Measurements from ENCODE around the gene RPP30.
A peak's percentile ranks its signal among the peaks of the same experiment; 100 is the strongest.
"Not testable (repeated sequence)": the region's sequence is repeated elsewhere in the genome, so short reads cannot be mapped to it uniquely, and the experiment has no call there.

RPP30 gene

DNA sequence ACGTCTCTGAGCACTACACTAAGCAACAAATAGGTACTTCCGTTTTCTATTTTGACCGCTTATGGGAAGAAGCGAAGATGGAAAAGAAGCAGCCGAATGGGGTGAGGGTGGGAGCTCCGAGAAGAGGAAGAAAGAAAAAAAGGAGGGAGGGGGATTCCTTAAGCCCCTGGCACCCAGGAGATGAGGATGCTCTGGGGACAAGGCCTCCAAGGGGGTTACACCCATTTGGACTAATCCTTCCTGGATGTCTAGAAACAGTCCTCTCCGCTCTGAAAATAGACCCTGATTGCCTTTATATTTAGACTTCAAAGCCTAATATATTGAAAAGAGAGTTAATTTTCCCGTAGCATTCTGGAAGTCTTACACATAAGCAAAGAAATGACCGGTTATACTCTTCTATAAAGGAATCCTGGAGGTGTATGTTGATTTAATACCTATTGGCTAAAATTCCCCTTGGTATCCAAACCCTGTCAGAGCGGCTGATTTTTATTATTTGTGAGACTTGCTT is 13.3 kb upstream of the RPP30 start:
- Mint-ChIP-seq H3K9me3 (no peaks in the 10 kb centered on the region), H3K4me3 (peak overlapping the region; percentile 80), H3K27ac (no peak overlapping the region), H3K27me3 (peaks cover 72% of the 10 kb centered on the region), H3K36me3 (ENCODE audit: low read depth) (no peaks in the 10 kb centered on the region), H3K4me1 (ENCODE audit: low read depth) (peaks cover 19% of the 10 kb centered on the region)

DNA sequence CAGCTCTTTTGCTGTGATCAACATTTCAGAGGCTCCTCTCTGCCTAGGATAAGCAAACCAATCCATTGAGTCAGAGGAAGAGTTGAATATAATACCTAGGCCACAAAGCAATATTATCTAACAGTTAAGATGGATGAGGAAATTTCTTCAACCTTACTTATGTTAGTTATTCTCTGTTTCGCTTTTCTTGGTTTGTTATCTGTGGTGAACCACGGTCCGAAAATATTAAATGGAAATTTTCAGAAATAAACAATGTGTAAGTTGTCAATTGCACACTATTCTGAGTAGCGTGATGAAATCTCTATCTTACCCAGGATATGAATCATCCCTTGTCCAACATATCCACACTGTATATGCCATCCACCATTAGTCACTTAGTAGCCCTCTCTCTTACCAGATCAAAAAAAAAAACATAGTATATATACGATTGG is 12.4 kb upstream of the RPP30 start:
- no peaks in the 10 kb centered on the region for H3K36me3 Mint-ChIP-seq (ENCODE audit: low read depth)
- H3K27me3 Mint-ChIP-seq = peaks cover 69% of the 10 kb centered on the region
- no peak overlapping the region for H3K4me3 Mint-ChIP-seq
- no peak overlapping the region for H3K27ac Mint-ChIP-seq
- no peaks in the 10 kb centered on the region for H3K9me3 Mint-ChIP-seq
- H3K4me1 Mint-ChIP-seq (ENCODE audit: low read depth) = peaks cover 19% of the 10 kb centered on the region

DNA sequence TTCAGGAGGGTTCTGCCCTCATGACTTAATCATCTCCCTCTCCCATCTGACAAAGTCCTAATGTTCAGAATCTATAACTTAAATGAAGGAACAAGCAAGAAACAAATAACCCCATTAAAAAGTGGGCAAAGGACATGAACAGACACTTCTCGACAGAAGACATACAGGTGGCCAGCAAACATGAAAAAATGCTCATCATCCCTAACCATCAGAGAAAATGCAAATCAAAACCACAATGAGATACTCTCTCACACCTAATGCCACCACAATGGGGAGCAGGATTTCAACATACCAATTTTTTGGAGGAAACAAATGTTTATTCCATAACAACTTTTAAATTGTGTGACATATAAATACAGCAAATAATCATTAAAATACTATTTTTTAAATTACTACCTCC is 11.0 kb upstream of the RPP30 start:
- Mint-ChIP-seq H3K27me3 (peaks cover 65% of the 10 kb centered on the region), H3K4me3 (no peak overlapping the region), H3K4me1 (ENCODE audit: low read depth) (peaks cover 19% of the 10 kb centered on the region), H3K36me3 (ENCODE audit: low read depth) (no peaks in the 10 kb centered on the region), H3K27ac (no peak overlapping the region), H3K9me3 (no peaks in the 10 kb centered on the region)

DNA sequence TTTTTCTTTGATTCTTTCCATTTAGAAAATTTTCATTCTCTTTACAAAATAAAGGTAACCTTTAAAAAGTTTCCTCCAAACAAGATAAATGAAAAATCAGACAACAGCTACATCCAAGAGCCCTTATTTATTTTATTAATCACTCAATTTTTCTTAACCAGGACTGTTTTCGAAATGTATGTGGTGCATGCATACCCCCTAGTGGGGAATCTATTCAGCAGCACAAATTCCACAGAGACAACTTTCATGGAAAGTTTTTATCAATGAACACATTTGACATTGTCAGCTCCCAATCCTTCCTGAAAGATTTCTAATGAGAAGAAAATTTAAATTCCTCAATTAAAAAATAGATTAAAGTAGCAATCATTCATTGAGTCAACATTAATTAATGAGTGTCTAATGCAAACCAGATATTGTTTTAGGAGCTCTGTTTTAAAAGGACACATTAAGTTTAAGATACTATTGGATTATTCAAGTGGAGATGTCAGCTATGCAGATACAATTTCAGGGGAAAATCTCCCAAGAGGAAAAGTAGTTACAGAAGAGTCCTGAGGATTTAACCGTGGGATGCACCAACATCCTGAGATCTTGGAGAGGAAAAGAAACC is 8.8 kb upstream of the RPP30 start:
- no peak overlapping the region for H3K27ac Mint-ChIP-seq
- H3K27me3 Mint-ChIP-seq = peaks cover 68% of the 10 kb centered on the region
- H3K4me3 Mint-ChIP-seq = no peak overlapping the region
- H3K36me3 Mint-ChIP-seq (ENCODE audit: low read depth) = no peaks in the 10 kb centered on the region
- H3K9me3 Mint-ChIP-seq = no peaks in the 10 kb centered on the region
- H3K4me1 Mint-ChIP-seq (ENCODE audit: low read depth) = peaks cover 15% of the 10 kb centered on the region

DNA sequence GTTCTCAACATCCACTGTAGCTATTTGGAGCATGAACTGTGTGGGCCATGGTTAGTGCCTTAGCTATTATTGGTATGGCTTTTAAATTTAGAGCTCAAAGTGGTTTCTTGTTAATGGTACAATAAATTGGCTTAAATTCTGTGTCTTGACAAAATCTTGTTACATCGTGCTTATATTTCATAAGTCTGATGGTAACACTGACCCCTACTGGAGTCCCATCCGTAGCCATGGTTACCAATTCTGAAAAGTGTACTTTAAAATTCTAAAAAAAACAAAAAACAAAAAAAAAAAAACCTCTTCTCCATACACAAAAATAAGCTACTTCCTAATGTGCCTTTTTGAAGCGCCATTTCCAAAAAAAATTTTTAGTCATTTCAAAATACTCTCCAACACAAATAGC is 6.4 kb upstream of the RPP30 start:
- H3K9me3 Mint-ChIP-seq = peaks cover 4% of the 10 kb centered on the region
- no peak overlapping the region for H3K4me3 Mint-ChIP-seq
- no peak overlapping the region for H3K27ac Mint-ChIP-seq
- peaks cover under 1% of the 10 kb centered on the region for H3K4me1 Mint-ChIP-seq (ENCODE audit: low read depth)
- peaks cover 69% of the 10 kb centered on the region for H3K27me3 Mint-ChIP-seq
- no peaks in the 10 kb centered on the region for H3K36me3 Mint-ChIP-seq (ENCODE audit: low read depth)

DNA sequence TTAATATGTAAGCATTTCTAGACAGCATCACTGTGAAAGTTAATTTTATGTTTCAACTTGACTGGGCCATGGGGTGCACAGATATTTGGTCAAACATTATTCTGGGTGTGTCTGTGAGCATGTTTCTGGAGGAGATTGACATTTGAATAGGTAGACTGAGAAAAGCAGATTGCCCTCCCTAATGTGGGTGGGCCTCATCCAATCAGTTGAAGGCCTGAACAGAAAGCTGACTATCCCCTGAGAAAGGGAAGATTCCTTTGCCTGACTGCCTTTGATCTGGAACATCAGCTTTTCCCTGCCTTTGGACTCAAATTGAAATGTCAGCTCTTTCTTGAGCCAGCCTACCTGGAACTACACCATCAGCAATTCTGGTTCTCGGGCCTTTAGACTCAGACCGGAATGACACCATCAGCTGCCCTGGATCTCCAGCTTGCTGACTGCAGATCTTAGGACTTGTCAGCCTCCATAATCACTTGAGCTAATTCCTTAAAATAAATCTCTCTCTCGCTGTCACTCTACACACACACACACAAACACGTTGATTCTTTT is 5.7 kb upstream of the RPP30 start:
- H3K36me3 Mint-ChIP-seq (ENCODE audit: low read depth) = no peaks in the 10 kb centered on the region
- H3K4me1 Mint-ChIP-seq (ENCODE audit: low read depth) = peaks cover 8% of the 10 kb centered on the region
- peaks cover 71% of the 10 kb centered on the region for H3K27me3 Mint-ChIP-seq
- H3K9me3 Mint-ChIP-seq = peaks cover 4% of the 10 kb centered on the region
- no peak overlapping the region for H3K4me3 Mint-ChIP-seq
- no peak overlapping the region for H3K27ac Mint-ChIP-seq

DNA sequence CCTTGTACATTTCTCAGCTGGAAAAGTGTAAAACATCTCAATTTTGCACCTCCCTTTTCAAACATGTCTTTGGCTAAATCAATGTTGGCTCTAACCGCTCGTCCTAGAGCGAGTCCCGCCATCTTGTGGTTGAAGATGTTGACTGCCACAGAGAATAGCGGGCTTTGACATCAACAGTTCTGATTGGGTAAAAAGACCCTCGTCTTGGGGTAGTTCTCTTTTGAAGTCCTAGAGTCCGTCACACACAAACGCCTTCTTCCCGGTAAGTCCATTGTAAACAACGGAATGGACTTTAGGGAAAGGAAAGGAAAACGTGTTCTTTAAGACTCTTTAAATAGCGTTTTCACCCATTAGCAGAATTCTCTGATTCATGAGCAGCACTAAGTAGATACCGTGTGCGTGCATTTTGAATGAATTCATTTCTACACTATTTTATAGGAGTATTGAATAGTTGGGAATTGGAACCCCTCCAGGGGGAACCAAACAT is 452 bp upstream of the RPP30 start:
- Mint-ChIP-seq H3K9me3 (peaks cover 4% of the 10 kb centered on the region), H3K27ac (peak overlapping the region; percentile 91), H3K36me3 (ENCODE audit: low read depth) (peaks cover 10% of the 10 kb centered on the region), H3K4me3 (peak overlapping the region; percentile 95), H3K27me3 (peaks cover 40% of the 10 kb centered on the region), H3K4me1 (ENCODE audit: low read depth) (peaks cover 38% of the 10 kb centered on the region)

DNA sequence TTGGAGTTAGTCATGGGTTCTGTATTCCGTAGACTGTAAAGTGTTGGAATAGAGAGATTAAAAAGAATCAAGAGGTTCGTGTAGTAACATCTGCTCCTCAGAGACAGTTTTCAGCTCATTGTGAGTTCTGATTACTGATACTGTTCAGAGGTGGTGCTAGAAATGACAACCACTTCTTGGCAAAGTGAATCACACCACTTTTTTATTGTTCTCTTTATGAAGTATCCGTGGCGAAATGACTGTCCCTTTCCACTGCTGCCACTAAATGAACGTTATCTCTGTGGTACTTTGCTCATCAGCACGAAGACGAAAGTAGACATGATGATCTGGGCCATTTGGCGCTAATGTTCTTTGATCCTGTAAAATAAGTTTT is 860 bp downstream of the RPP30 start:
- Mint-ChIP-seq H3K4me3 (peak overlapping the region; percentile 95), H3K36me3 (ENCODE audit: low read depth) (peaks cover 21% of the 10 kb centered on the region), H3K9me3 (peaks cover 4% of the 10 kb centered on the region), H3K27me3 (peaks cover 31% of the 10 kb centered on the region), H3K27ac (peak overlapping the region; percentile 91), H3K4me1 (ENCODE audit: low read depth) (peaks cover 38% of the 10 kb centered on the region)

DNA sequence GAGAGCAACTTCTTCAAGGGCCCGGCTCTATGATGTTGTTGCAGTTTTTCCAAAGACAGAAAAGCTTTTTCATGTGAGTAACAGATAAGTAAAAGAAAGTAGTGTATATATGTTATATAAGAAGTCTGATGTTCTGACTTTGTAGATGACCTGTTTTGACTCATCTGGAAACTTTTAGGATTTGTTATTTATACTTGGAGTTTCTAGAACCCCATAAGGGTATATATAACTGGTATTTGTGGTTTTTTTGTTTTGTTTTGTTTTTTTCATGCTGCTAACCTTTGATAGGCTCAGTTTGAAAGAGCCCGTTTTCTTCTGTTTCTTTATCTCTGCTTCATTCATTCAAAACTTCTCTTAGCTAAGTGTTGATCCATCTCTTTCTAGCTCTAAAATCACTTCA is 7.3 kb downstream of the RPP30 start:
- Mint-ChIP-seq H3K27me3 (no peaks in the 10 kb centered on the region), H3K9me3 (no peaks in the 10 kb centered on the region), H3K4me1 (ENCODE audit: low read depth) (peaks cover 5% of the 10 kb centered on the region), H3K4me3 (no peak overlapping the region), H3K27ac (no peak overlapping the region), H3K36me3 (ENCODE audit: low read depth) (peaks cover 58% of the 10 kb centered on the region)

DNA sequence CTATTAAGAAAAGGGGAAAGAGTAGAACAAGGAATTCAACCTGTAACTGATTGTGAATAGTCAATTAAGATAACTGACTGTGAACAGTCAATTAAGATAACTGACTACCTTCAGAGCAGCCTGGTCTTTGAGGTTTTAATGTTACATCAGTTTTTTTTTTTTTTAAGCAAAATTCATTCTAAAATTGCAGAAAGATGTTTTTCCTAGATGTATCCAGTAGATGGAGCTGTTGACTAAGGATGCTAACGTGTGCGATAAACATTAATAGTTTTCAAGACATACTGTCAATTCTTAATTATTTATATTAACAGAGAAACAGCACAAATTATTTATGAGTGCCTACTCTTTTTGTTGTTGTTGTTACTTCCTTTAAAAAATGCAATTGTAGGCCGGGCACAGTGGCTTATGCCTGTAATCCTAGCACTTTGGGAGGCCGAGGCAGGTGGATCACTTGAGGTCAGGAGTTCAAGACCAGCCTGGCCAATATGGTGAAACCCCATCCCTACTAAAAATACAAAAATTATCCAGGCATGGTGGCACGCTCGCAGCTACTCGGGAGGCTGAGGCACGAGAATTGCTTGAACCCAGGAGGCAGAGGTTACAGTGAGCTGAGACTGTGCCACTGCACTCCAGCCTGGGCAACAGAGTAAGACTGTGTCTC is 8.4 kb downstream of the RPP30 start:
- H3K27me3 Mint-ChIP-seq; H3K4me1 Mint-ChIP-seq (ENCODE audit: low read depth); H3K4me3 Mint-ChIP-seq; H3K27ac Mint-ChIP-seq; H3K9me3 Mint-ChIP-seq: not testable (repeated sequence)
- H3K36me3 Mint-ChIP-seq (ENCODE audit: low read depth) = peaks cover 66% of the 10 kb centered on the region

DNA sequence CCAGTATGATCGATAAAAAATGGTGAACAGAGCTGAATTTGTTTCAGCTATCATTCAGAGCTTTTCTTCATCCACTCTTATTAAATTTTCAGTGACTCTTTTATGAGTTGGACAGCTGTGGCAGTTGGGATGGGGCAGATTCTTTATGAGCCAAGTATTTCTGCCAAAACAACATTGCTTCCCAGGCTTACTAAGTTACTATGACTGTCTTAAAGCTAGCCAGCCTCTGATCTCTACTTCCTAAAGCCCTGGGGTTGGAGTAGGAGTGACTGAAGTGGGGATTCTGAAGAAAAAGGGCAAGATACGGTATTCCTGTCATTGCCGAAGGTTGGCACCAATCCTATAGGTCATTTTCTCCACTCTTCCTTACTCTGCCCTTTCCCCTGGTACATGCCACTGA is 12.7 kb downstream of the RPP30 start:
- no peaks in the 10 kb centered on the region for H3K9me3 Mint-ChIP-seq
- no peak overlapping the region for H3K4me3 Mint-ChIP-seq
- H3K36me3 Mint-ChIP-seq (ENCODE audit: low read depth) = peaks cover 73% of the 10 kb centered on the region
- H3K27ac Mint-ChIP-seq = no peak overlapping the region
- no peaks in the 10 kb centered on the region for H3K27me3 Mint-ChIP-seq
- H3K4me1 Mint-ChIP-seq (ENCODE audit: low read depth) = no peaks in the 10 kb centered on the region

DNA sequence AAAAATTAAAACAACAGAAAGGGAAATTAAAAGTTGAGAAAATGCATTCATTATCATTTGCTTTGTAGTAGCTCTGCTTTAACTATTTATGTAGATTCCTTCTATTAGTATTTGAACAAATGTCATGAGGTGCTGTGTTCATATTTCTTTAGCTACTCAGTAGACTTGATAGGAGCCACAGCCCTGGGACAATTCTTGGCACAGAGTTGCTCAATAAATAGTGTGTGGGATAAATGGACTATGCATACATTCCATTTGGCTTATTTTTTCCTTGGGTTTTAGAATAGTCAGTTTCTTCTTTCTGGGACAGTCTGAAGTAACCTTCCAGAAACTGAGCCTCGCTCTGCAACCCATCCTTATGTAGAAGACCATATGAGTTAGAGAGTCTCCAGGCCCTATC is 13.4 kb downstream of the RPP30 start:
- Mint-ChIP-seq H3K27ac (no peak overlapping the region), H3K4me3 (no peak overlapping the region), H3K4me1 (ENCODE audit: low read depth) (no peaks in the 10 kb centered on the region), H3K27me3 (no peaks in the 10 kb centered on the region), H3K9me3 (no peaks in the 10 kb centered on the region), H3K36me3 (ENCODE audit: low read depth) (peaks cover 74% of the 10 kb centered on the region)

DNA sequence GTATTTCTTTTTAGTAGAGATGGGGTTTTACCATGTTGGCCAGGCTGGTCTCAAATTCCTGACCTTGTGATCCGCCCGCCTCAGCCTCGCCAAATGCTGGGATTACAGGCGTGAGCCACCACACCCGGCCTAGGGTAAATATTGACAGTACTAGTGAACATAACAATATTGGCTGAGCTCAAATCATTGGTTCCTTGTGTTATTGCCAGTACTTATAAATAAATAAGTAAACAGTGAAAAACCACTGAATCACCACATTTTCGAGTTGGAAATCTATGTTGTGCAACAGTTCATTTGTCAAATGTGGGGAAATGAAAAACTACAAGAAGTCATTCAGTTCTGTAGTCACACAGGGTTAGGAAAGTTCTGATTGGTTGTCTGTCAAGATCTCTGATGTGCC is 15.8 kb downstream of the RPP30 start:
- Mint-ChIP-seq H3K27me3 (no peaks in the 10 kb centered on the region), H3K4me1 (ENCODE audit: low read depth) (no peaks in the 10 kb centered on the region), H3K4me3 (no peak overlapping the region), H3K9me3 (no peaks in the 10 kb centered on the region), H3K27ac (no peak overlapping the region), H3K36me3 (ENCODE audit: low read depth) (peaks cover 84% of the 10 kb centered on the region)

DNA sequence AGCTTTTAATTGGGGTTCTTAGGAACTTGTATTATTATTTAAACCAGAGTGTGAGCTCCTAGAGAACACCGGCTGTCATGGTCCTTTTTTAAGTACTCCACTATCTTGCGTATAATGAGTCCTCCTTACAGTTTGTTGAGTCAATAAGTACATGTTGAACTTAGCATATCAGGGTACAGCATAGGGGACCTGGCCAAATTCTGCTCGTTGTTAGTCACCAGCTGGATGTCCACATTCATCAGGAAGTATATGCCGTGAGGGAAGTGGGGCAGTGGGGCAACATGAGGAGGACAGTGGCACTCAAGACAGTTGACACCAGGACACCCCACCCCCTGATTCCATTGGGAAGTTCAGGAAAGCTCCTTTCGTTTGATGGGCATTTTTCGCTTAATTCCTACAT is 16.6 kb downstream of the RPP30 start:
- no peak overlapping the region for H3K27ac Mint-ChIP-seq
- peaks cover 85% of the 10 kb centered on the region for H3K36me3 Mint-ChIP-seq (ENCODE audit: low read depth)
- no peak overlapping the region for H3K4me3 Mint-ChIP-seq
- H3K4me1 Mint-ChIP-seq (ENCODE audit: low read depth) = no peaks in the 10 kb centered on the region
- no peaks in the 10 kb centered on the region for H3K27me3 Mint-ChIP-seq
- no peaks in the 10 kb centered on the region for H3K9me3 Mint-ChIP-seq

DNA sequence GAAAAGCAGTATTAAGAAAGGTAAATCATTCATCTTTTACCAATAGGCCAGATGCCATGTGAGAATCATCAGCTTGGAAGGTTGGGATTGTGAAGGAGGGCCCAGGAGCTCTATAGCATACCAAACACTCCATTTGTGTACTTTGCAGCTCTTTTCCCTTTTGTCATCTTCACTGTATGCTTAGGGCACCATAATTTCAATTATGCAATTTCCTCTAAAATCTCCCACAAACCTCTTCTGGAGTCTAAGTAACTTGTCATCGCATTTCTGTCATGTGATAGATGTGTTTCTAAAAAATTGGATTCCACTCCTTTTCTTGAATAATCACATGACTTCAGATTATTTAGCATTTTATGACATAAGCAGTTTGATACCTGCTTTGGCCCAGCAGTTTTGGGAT is 17.9 kb downstream of the RPP30 start:
- Mint-ChIP-seq H3K4me3 (no peak overlapping the region), H3K27ac (no peak overlapping the region), H3K36me3 (ENCODE audit: low read depth) (peaks cover 85% of the 10 kb centered on the region), H3K4me1 (ENCODE audit: low read depth) (no peaks in the 10 kb centered on the region), H3K27me3 (no peaks in the 10 kb centered on the region), H3K9me3 (no peaks in the 10 kb centered on the region)

Data from stimulated activated naive CD8-positive, alpha-beta T cell treated with anti-CD3 and anti-CD28 coated beads, Interleukin-15, Interleukin-2, amounts not matched to agents 100 ng/mL and 50 ng/mL, for 24 hours (primary cell).